Measurements from ENCODE around the gene CEACAM1.
"Not testable (repeated sequence)": the region's sequence is repeated elsewhere in the genome, so short reads cannot be mapped to it uniquely, and the experiment has no call there.

The CEACAM1 gene

DNA sequence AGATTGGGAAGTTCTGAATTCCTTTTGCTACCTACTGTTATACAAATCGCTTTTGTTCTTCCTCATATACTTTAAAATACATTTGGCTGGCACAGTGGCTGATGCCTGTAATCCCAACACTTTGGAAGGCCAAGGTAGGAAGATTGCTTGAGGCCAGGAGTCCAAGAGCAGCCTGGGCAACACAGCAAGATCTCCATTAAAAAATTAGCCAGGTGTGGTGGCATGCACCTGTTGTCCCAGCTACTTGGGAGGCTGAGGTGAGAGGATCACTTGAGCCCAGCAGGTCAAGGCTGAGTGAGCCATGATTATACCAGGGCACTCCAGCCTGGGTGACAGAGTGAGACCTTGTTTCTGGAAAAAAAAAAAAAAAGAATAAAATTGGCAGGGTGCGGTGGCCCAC lies 51.2 kb downstream of the CEACAM1 start:
- DNase-seq = no peak

DNA sequence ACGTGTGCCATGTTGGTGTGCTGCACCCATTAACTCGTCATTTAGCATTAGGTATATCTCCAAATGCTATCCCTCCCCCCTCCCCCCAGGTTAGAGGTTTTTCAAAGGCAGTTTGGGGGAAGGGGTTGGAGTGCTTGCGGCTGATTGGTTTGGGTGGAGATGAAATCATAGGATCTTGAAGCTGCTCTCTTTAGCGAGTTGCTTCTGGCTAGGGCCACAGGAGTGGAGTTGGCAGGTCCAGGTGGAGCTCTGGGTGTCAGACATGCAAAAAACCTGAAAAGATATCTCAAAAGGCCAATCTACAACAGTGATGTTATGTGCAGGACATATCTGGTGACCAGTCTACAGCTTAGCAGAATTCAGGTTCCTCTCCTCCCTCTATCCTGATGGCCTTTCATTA lies 52.9 kb downstream of the CEACAM1 start:
- DNase-seq = no peak

- peak in 4 of 56 donors; percentile 5 to 19 (median 16) for DNase-seq
These were observed 53.5 kb downstream of the CEACAM1 start for GRCh38 chr19:42474743-42475142.

DNA sequence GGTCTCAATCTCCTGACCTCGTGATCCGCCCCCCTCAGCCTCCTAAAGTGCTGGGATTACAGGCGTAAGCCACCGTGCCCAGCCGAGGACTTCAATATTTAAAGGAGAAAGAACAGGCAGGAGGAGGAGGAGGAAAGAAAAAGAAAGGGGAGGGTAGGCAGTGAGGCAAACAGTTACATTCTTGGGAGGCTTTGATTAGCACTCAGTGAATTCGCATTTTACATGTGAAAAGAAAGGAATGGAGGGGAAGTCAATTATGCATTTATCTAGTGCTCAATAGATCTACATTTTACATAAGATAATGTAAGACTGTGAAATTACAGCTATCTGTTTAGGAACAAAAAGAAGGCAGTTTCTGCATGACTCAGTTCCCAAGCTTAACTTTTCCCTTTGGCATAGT lies 54.6 kb downstream of the CEACAM1 start:
- no peak for DNase-seq

DNA sequence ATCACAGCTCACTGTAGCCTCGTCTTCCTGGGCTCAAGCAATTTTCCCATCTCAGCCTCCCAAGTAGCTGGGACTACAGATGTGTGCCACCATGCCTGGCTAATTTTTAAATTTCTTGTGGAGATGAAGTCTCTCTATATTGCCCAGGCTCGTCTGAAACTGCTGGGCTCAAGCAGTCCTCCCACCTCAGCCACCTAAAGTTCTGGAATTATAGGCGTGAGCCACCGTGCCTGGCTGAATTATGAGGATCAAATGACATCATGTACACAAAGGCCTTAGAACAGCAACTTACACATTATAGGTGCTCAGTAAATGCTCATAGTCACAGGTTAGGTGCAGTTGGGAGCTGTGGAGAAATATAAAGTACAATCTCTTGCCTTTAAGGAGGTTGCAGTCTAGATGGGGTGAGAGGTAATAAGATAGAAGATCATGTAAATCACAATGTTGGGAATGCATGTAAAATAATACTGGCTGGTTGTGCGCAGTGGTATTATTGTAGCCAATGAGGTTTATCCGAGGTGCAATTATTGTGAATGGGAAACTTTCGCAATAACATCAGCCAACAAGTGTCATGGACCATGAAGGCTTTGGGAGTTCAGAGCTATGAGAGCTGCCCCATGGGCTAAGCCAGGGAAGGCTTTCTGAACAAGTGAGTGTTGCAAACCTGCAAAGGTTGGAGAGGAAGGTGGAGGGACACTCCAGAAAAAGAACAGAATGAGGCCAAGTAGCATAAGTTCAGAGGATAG lies 55.7 kb downstream of the CEACAM1 start:
- no peak for DNase-seq

- no peak for DNase-seq
These were observed 56.6 kb downstream of the CEACAM1 start for GRCh38 chr19:42471554-42472249.

DNA sequence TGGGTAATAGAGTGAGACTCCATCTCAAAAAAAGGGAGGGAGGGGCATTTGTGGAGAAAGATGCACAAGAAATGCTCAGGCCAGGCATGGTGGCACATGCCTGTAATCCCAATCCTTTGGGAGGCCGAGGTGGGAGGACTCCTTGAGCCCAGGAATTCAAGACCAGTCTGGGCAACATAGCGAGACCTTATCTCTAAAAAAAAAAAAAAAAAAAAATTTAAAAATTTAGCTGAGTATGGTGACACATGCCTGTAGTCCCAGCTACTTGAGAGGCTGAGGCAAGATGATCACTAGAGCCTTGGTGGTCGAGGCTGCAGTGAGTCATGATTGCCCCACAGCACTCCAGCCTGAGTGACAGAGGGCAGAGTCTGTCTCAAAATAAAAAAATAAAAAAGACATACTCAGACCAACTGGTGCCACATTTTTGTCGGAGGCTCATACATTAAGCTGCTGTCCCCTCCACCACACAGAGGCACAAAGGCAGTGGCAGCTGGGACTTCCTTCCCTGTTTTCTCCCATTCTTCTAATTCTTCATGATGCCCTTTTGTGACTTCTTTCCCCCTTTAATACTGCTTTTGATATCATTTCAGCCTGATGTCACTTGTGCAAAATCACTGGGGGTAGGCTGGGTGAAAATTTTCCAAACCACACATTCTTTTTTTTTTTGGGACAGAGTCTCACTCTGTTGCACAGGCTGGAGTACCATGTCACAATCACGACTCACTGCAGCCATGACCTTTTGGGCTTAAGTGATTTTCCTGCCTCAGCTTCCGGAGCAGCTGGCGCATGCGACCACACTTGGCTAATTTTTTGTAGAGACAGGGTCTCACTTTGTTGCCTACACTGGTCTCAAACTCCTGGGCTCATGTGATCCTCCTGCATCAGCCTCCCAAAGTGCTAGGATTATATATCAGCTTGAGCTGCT lies 58.7 kb downstream of the CEACAM1 start:
- DNase-seq = no peak

GRCh38 chr19:42468273-42468796 lies 59.9 kb downstream of the CEACAM1 start:
- no peak for DNase-seq

DNA sequence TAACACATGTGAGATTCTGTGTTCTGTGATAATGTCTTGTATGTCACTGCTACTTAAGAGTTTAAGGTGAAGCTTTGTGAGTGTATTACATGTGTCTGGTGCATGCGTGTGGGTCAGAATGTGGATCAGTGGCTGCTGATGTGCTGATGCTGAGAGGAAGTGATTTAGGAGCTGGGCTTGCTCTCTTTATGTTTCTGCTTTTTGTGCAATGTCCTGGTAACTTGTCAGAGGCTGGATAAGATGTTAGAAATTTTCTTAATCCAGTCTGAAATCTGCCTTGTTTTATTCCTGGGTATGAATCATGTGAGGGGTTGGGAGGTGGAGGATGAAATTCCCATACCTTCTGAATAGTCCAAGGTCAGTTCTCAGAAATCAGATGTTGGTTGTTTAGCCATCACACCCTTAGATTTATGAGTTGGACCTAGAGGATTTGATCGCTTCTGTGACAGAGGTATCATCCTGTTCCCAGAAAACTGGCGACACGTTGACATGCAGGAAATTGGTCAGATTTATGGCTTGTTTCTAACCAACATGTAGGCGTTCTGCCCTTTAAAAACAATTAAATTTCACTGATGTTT lies 61.0 kb downstream of the CEACAM1 start:
- peak in 2 of 56 donors; percentile 2 to 3 for DNase-seq

- DNase-seq = no peak
These were observed 61.6 kb downstream of the CEACAM1 start for GRCh38 chr19:42466521-42467182.

DNA sequence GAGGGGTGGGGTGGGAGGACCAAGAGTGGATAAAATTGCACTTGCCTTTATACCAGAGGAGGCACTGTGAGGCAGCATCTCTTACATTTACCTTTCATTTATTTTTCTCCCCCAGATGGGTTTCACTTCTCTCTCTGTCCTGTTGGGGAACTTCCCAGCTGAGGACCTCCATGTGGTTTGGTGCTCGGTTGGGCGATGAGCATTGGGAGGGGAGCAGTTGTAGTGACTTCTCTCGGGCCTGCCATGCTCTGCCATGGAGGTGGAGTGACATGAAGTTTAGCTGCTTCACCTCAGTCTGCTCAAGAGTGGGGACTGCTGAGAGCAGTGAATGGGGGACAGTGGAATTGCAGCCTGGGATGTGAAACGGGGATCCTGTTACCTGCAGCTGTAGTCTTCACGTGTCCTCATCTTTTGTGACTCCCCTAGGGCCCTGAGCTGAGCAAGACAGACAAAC lies 62.4 kb downstream of the CEACAM1 start:
- peak in 1 of 56 donors; percentile 26 for DNase-seq

DNA sequence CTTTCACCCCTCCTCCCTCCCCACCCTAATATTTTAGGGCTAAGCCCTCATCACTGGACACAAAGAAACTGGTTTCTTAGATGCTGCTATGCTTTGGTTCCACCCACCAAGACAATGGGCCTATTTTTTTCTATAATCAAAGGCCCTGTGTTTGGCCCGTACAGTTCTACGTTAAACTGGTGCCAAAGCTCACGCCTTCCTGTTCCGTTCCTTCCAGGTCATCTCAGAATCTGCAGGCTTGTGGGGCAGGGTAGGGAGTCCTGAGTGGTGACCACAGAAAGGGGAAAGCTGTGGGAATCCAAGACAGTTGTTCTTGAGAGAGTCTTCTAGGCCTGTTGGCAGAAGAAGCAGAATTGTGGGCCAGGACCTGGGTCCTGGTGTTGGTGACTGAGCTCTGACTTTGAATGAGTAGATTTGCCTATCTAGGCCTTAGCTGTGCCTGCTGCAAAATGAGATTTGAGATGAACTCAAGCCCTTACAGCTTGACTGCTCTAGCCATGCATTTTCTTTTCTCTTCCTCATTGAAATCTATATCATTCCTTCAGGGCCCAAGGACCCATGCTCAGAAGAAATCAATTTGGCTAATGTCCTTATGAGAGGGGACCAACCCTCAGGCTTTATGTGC lies 66.5 kb downstream of the CEACAM1 start:
- DNase-seq = peak in 49 of 56 donors; percentile 16 to 84 (median 64)

GRCh38 chr19:42461231-42461630 lies 67.0 kb downstream of the CEACAM1 start:
- not testable (repeated sequence) for DNase-seq

- no peak for DNase-seq
These were observed 68.4 kb downstream of the CEACAM1 start for GRCh38 chr19:42459926-42460325.

Measured in nucleus accumbens (tissue), 56 donors.